HEK293 (cell line): ENCODE data around the gene CRMP1.

ENCODE experiments used
- CTCF ChIA-PET: fragments of 350-600 bp; formaldehyde crosslinking; extraction: SDS; loops from one replicate; lab custom pipeline; 2021; ENCODE audit warnings: antibody characterized with exemption; lab: Yijun Ruan, JAX
- POLR2A ChIA-PET: fragments of 300-600 bp; formaldehyde crosslinking; extraction: SDS; loops from one replicate; lab custom pipeline; 2020; ENCODE audit warnings: antibody characterized with exemption, inconsistent platforms; lab: Yijun Ruan, JAX
- H3K27ac ChIP-seq: fragments of 200-500 bp; sonication (Bioruptor generic); 2 replicates; pipeline ENCODE4 v1.5.1; 2014; ENCODE audit warnings: low read depth, low read length, control low read depth, inconsistent platforms; ENCODE audit errors: extremely low read depth
- H3K36me3 ChIP-seq, 2 experiments: fragments of 200-500 bp in 1 of 2; sonication (Bioruptor generic) in 1 of 2; 1 replicate in 1 of 2; 2 replicates in 1 of 2; pipeline ENCODE4 v1.5.1; 2014 to 2017; ENCODE audit warnings: inconsistent platforms in 2 of 2, low read length in 2 of 2; ENCODE audit not compliant: control insufficient read depth in 2 of 2, insufficient read depth in 1 of 2
- H3K4me1 ChIP-seq: fragments of 200-500 bp; sonication (Bioruptor generic); 2 replicates; pipeline ENCODE4 v1.5.1; 2014; ENCODE audit warnings: mild to moderate bottlenecking, low read length, inconsistent platforms; ENCODE audit not compliant: control insufficient read depth, insufficient read depth
- H3K4me3 ChIP-seq: 2 replicates; pipeline ENCODE4 v1.5.1; 2011; ENCODE audit warnings: low read depth, mild to moderate bottlenecking, control low read depth, low read length, moderate library complexity
- H3K9me3 ChIP-seq: fragments of 200-500 bp; sonication (Bioruptor generic); 2 replicates; pipeline ENCODE4 v1.5.1; 2014; ENCODE audit warnings: low read depth, low read length, inconsistent platforms; ENCODE audit not compliant: control insufficient read depth, insufficient read depth
- MZF1 ChIP-seq: fragments of 450-650 bp; formaldehyde crosslinking; IDR thresholded peaks from 2 replicates; pipeline ENCODE4 v1.5.1; 2017; ENCODE audit warnings: missing biosample characterization, missing genetic modification characterization, borderline replicate concordance
- PRDM1 ChIP-seq: fragments of 450-650 bp; formaldehyde crosslinking; IDR thresholded peaks from 2 replicates; pipeline ENCODE4; 2016; ENCODE audit warnings: missing biosample characterization, missing genetic modification characterization
- ZBTB44 ChIP-seq: fragments of 450-650 bp; IDR thresholded peaks from 2 replicates; pipeline ENCODE4 v1.5.1; 2018; ENCODE audit warnings: missing biosample characterization, mild to moderate bottlenecking, missing genetic modification characterization
- ZIC2 ChIP-seq: fragments of 450-650 bp; formaldehyde crosslinking; IDR thresholded peaks from 2 replicates; pipeline ENCODE4 v1.5.1; 2016; ENCODE audit warnings: missing biosample characterization, missing genetic modification characterization
- ZNF157 ChIP-seq: fragments of 450-650 bp; formaldehyde crosslinking; IDR thresholded peaks from 2 replicates; pipeline ENCODE4 v1.5.1; 2016; ENCODE audit warnings: missing biosample characterization, missing genetic modification characterization
- ZNF175 ChIP-seq: fragments of 450-650 bp; formaldehyde crosslinking; IDR thresholded peaks from 2 replicates; pipeline ENCODE4 v1.5.1; 2016; ENCODE audit warnings: missing biosample characterization, missing genetic modification characterization
- ZNF335 ChIP-seq: fragments of 450-650 bp; formaldehyde crosslinking; conservative IDR thresholded peaks from 2 replicates; pipeline ENCODE4 v1.5.1; 2016; ENCODE audit warnings: missing biosample characterization, missing genetic modification characterization
- ZNF394 ChIP-seq: fragments of 450-650 bp; formaldehyde crosslinking; IDR thresholded peaks from 2 replicates; pipeline ENCODE4 v1.5.1; 2016; ENCODE audit warnings: missing biosample characterization, missing genetic modification characterization, mild to moderate bottlenecking, moderate library complexity, borderline replicate concordance
- ZNF433 ChIP-seq: fragments of 450-650 bp; formaldehyde crosslinking; IDR thresholded peaks from 2 replicates; pipeline ENCODE4 v1.5.1; 2016; ENCODE audit warnings: missing biosample characterization, missing genetic modification characterization, low read depth
- ZNF449 ChIP-seq: fragments of 450-650 bp; formaldehyde crosslinking; IDR thresholded peaks from 2 replicates; pipeline ENCODE4 v1.5.1; 2017; ENCODE audit warnings: missing biosample characterization, mild to moderate bottlenecking, missing genetic modification characterization, moderate library complexity
- ZNF548 ChIP-seq: fragments of 450-650 bp; formaldehyde crosslinking; IDR thresholded peaks from 2 replicates; pipeline ENCODE4 v1.5.1; 2016; ENCODE audit warnings: missing biosample characterization, missing genetic modification characterization
- ZNF585B ChIP-seq: fragments of 450-650 bp; formaldehyde crosslinking; IDR thresholded peaks from 2 replicates; pipeline ENCODE4 v1.5.1; 2016; ENCODE audit warnings: missing biosample characterization, missing genetic modification characterization
- ZNF624 ChIP-seq: fragments of 450-650 bp; formaldehyde crosslinking; IDR thresholded peaks from 2 replicates; pipeline ENCODE4 v1.5.1; 2017; ENCODE audit warnings: missing biosample characterization, missing genetic modification characterization
- ZNF660 ChIP-seq: fragments of 450-650 bp; IDR thresholded peaks from 2 replicates; pipeline ENCODE4 v1.5.1; 2018; ENCODE audit warnings: missing biosample characterization, mild to moderate bottlenecking, missing genetic modification characterization
- ZNF785 ChIP-seq: fragments of 450-650 bp; formaldehyde crosslinking; IDR thresholded peaks from 2 replicates; pipeline ENCODE4 v1.5.1; 2016; ENCODE audit warnings: missing biosample characterization, missing genetic modification characterization
- ZSCAN18 ChIP-seq: fragments of 450-650 bp; formaldehyde crosslinking; IDR thresholded peaks from 2 replicates; pipeline ENCODE4 v1.5.1; 2016; ENCODE audit warnings: missing biosample characterization, missing genetic modification characterization

CRMP1 gene

GRCh38 chr4:5810151-5810550, 82.7 kb downstream of the CRMP1 start:
- Histone ChIP-seq H3K4me3 (no peak overlapping the region), H3K4me1 (no peaks in the 10 kb centered on the region), H3K9me3 (no peaks in the 10 kb centered on the region), H3K36me3 (peaks cover 0 to 75% of the 10 kb centered on the region in 2 experiments; a peak in 2 of 3 replicates), H3K27ac (no peak overlapping the region)
- ChIA-PET POLR2A (no interaction called here), CTCF (interaction anchor here (0.7 kb wide), 1 partner anchor 48 kb away, joined by 3 read pairs; no protein-coding TSS in a partner anchor)
- TF ChIP-seq ZNF624 (tag by site-specific recombination) (no peak), ZSCAN18 (tag by site-specific recombination) (no peak), ZNF660 (tag by site-specific recombination) (no peak), ZNF335 (tag by site-specific recombination) (no peak), ZNF449 (no peak), ZNF394 (tag by site-specific recombination) (no peak)

GRCh38 chr4:5809216-5809776, 83.6 kb downstream of the CRMP1 start:
- ChIA-PET CTCF (no interaction called here), POLR2A (no interaction called here)
- Histone ChIP-seq H3K4me3 (no peak overlapping the region), H3K36me3 (peaks cover 0 to 78% of the 10 kb centered on the region in 2 experiments; a peak in 2 of 3 replicates), H3K27ac (no peak overlapping the region), H3K4me1 (no peaks in the 10 kb centered on the region), H3K9me3 (no peaks in the 10 kb centered on the region)
- no peak for TF ChIP-seq ZNF624 (tag by site-specific recombination)
- no peak for TF ChIP-seq PRDM1 (tag by site-specific recombination)
- no peak for TF ChIP-seq ZNF175 (tag by site-specific recombination)
- no peak for TF ChIP-seq ZNF585B (tag by site-specific recombination)
- TF ChIP-seq MZF1 = no peak
- TF ChIP-seq ZNF157 = no peak
- no peak for TF ChIP-seq ZBTB44 (tag by site-specific recombination)
- no peak for TF ChIP-seq ZNF785 (tag by site-specific recombination)
- TF ChIP-seq ZNF548 (tag by site-specific recombination) = no peak

GRCh38 chr4:5808081-5808741, 84.7 kb downstream of the CRMP1 start:
- Histone ChIP-seq H3K4me1 (no peaks in the 10 kb centered on the region), H3K9me3 (no peaks in the 10 kb centered on the region), H3K27ac (no peak overlapping the region), H3K4me3 (no peak overlapping the region), H3K36me3 (peaks cover 0 to 72% of the 10 kb centered on the region in 2 experiments; a peak in 2 of 3 replicates)
- ChIA-PET CTCF (no interaction called here), POLR2A (no interaction called here)
- TF ChIP-seq ZNF433 (tag by site-specific recombination) (no peak), ZIC2 (tag by site-specific recombination) (peak; percentile 37)
